H9 (cell line): ENCODE measurements around the gene CRAT. TPM values are rescaled to one million over a fixed set of nuclear protein-coding genes. Genes with fewer than 3 reads are reported as not detected.

Experiments used
- DNase-seq: peaks from one replicate; pipeline ENCODE4 v3.0.0-alpha.2; 2017
- H2AFZ ChIP-seq: one replicate; pipeline ENCODE4 v1.6.1; 2013; ENCODE audit warnings: mild to moderate bottlenecking, low read length, control low read depth, moderate library complexity
- H2AK5ac ChIP-seq: 2 replicates; pipeline ENCODE4 v1.6.1; 2013; ENCODE audit warnings: low read length, control low read depth, mixed read lengths; ENCODE audit not compliant: insufficient read length
- H2BK120ac ChIP-seq: one replicate; pipeline ENCODE4 v1.6.1; 2013; ENCODE audit warnings: low read depth, mild to moderate bottlenecking, low read length, control low read depth, inconsistent platforms; ENCODE audit not compliant: poor library complexity, severe bottlenecking
- H2BK12ac ChIP-seq: 2 replicates; pipeline ENCODE4 v1.6.1; 2013; ENCODE audit warnings: low read length, control low read depth, mixed read lengths, low read depth; ENCODE audit not compliant: insufficient read length
- H2BK15ac ChIP-seq: 2 replicates; pipeline ENCODE4 v1.6.1; 2013; ENCODE audit warnings: low read depth, low read length, control low read depth
- H2BK20ac ChIP-seq: one replicate; pipeline ENCODE4 v1.6.1; 2013; ENCODE audit warnings: low read depth, mild to moderate bottlenecking, low read length, control low read depth, inconsistent platforms; ENCODE audit not compliant: poor library complexity, severe bottlenecking
- H2BK5ac ChIP-seq: 2 replicates; pipeline ENCODE4 v1.6.1; 2013; ENCODE audit warnings: low read length, control low read depth, mixed read lengths; ENCODE audit not compliant: insufficient read length
- H3K14ac ChIP-seq: 2 replicates; pipeline ENCODE4 v1.6.1; 2013; ENCODE audit warnings: low read length, control low read depth; ENCODE audit not compliant: insufficient read depth
- H3K18ac ChIP-seq: 2 replicates; pipeline ENCODE4 v1.6.1; 2013; ENCODE audit warnings: low read depth, mild to moderate bottlenecking, mixed read lengths, low read length, control low read depth; ENCODE audit not compliant: insufficient read length
- H3K23ac ChIP-seq: 2 replicates; pipeline ENCODE4 v1.6.1; 2013; ENCODE audit warnings: low read length, control low read depth, mixed read lengths, low read depth; ENCODE audit not compliant: insufficient read length
- H3K23me2 ChIP-seq: 2 replicates; pipeline ENCODE4 v1.6.1; 2013; ENCODE audit warnings: low read depth, mild to moderate bottlenecking, mixed read lengths, low read length, control low read depth; ENCODE audit not compliant: insufficient read length, poor library complexity, severe bottlenecking
- H3K27ac ChIP-seq: 2 replicates; pipeline ENCODE4 v1.5.1; 2013; ENCODE audit warnings: low read length, control low read depth, mixed read lengths, low read depth; ENCODE audit not compliant: insufficient read length
- H3K27me3 ChIP-seq: 2 replicates; pipeline ENCODE4 v1.6.1; 2013; ENCODE audit warnings: low read length, control low read depth, inconsistent platforms; ENCODE audit not compliant: insufficient read depth
- H3K4ac ChIP-seq: 2 replicates; pipeline ENCODE4 v1.6.1; 2013; ENCODE audit warnings: low read depth, mild to moderate bottlenecking, control low read depth, inconsistent platforms, low read length, moderate library complexity
- H3K4me1 ChIP-seq: 2 replicates; pipeline ENCODE4 v1.6.1; 2013; ENCODE audit warnings: low read length, control low read depth, inconsistent platforms; ENCODE audit not compliant: insufficient read depth
- H3K4me2 ChIP-seq: 2 replicates; pipeline ENCODE4 v1.6.1; 2013; ENCODE audit warnings: low read length, control low read depth, mixed read lengths; ENCODE audit not compliant: insufficient read length, insufficient read depth
- H3K56ac ChIP-seq: 2 replicates; pipeline ENCODE4 v1.6.1; 2013; ENCODE audit warnings: low read depth, mild to moderate bottlenecking, mixed read lengths, low read length, control low read depth; ENCODE audit not compliant: insufficient read length
- H3K79me1 ChIP-seq: 2 replicates; pipeline ENCODE4 v1.6.1; 2013; ENCODE audit warnings: low read depth, mild to moderate bottlenecking, moderate library complexity, low read length, control low read depth, inconsistent platforms; ENCODE audit not compliant: insufficient read depth, poor library complexity, severe bottlenecking
- H3K79me2 ChIP-seq: 2 replicates; pipeline ENCODE4 v1.6.1; 2013; ENCODE audit warnings: low read length, control low read depth, inconsistent platforms; ENCODE audit not compliant: insufficient read depth
- H3K9ac ChIP-seq: 2 replicates; pipeline ENCODE4 v1.6.1; 2013; ENCODE audit warnings: low read length, control low read depth, mixed read lengths; ENCODE audit not compliant: insufficient read length; ENCODE audit errors: extremely low read depth
- H3K9me3 ChIP-seq: one replicate; pipeline ENCODE4 v1.6.1; 2013; ENCODE audit warnings: low read depth, low read length, inconsistent platforms; ENCODE audit not compliant: control insufficient read depth
- H3T11ph ChIP-seq: one replicate; pipeline ENCODE4 v1.6.1; 2013; ENCODE audit warnings: mild to moderate bottlenecking, low read length, control low read depth, inconsistent platforms
- H4K20me1 ChIP-seq: one replicate; pipeline ENCODE4 v1.6.1; 2013; ENCODE audit not compliant: control insufficient read depth, insufficient read length, insufficient read depth
- H4K5ac ChIP-seq: 2 replicates; pipeline ENCODE4 v1.6.1; 2013; ENCODE audit warnings: low read depth, mild to moderate bottlenecking, mixed read lengths, low read length, control low read depth; ENCODE audit not compliant: insufficient read length
- H4K8ac ChIP-seq: replicated peaks from 2 replicates; pipeline ENCODE4 v1.6.1; 2013; ENCODE audit warnings: low read length, control low read depth, mixed read lengths, low read depth; ENCODE audit not compliant: insufficient read length
- H4K91ac ChIP-seq: 2 replicates; pipeline ENCODE4 v1.6.1; 2013; ENCODE audit warnings: low read depth, mild to moderate bottlenecking, moderate library complexity, mixed read lengths, low read length, control low read depth; ENCODE audit not compliant: insufficient read length
- H3K27ac Mint-ChIP-seq, 3 experiments: 2 replicates in 2 of 3; 3 replicates in 1 of 3; pipeline ENCODE4 v1.8.0; 2020 to 2021; ENCODE audit warnings: mixed read lengths in 3 of 3, mild to moderate bottlenecking in 1 of 3, moderate library complexity in 1 of 3
- H3K27me3 Mint-ChIP-seq: 2 replicates; pipeline ENCODE4 v1.8.0; 2021; ENCODE audit warnings: low read depth, mild to moderate bottlenecking, moderate library complexity, mixed read lengths
- H3K36me3 Mint-ChIP-seq, 3 experiments: 2 replicates in 2 of 3; 3 replicates in 1 of 3; pipeline ENCODE4 v1.8.0; 2020 to 2021; ENCODE audit warnings: low read depth in 3 of 3, mixed read lengths in 3 of 3; ENCODE audit not compliant: insufficient read depth in 1 of 3
- H3K4me1 Mint-ChIP-seq, 2 experiments: 2 replicates each; pipeline ENCODE4 v1.8.0; 2020; ENCODE audit warnings: mixed read lengths in 2 of 2
- H3K4me3 Mint-ChIP-seq, 2 experiments: 2 replicates in 1 of 2; 3 replicates in 1 of 2; pipeline ENCODE4 v1.8.0; 2020 to 2021; ENCODE audit warnings: mild to moderate bottlenecking in 2 of 2, mixed read lengths in 2 of 2, moderate library complexity in 1 of 2
- H3K9me3 Mint-ChIP-seq, 2 experiments: 2 replicates in 1 of 2; 3 replicates in 1 of 2; pipeline ENCODE4 v1.8.0; 2020; ENCODE audit warnings: mild to moderate bottlenecking in 2 of 2, mixed read lengths in 2 of 2, moderate library complexity in 1 of 2
- CTCF ChIP-seq: fragments of 200-600 bp; sonication (generic); conservative IDR thresholded peaks from 3 replicates; pipeline ENCODE4 v1.8.0; 2021; ENCODE audit warnings: antibody characterized with exemption, mild to moderate bottlenecking
- WGBS: extraction: QIAGEN DNeasy Blood & Tissue Kit; methylation state at CpG from one replicate; pipeline ENCODE4 v1.1.7; 2013; ENCODE audit warnings: missing lambda C conversion rate, low lambda C conversion rate, mixed read lengths; ENCODE audit not compliant: insufficient read length; ENCODE audit errors: extremely low coverage; 5-methylcytosine and 5-hydroxymethylcytosine counted together
- total RNA-seq: library from RNA; stranded (reverse); gene quantifications from 2 replicates; pipeline ENCODE4 v1.2.1, GENCODE V29; 2021

The CRAT gene
- total RNA-seq, 1 experiment from 2014 or later = 15.0 TPM

- WGBS = no CpG with 5 or more reads among the region's 28 CpGs
- Histone ChIP-seq H3K79me2 (no peaks in the 10 kb centered on the region), H2AK5ac (no peak overlapping the region), H3K23me2 (no peaks in the 10 kb centered on the region), H2BK15ac (no peak overlapping the region), H4K8ac (no peak overlapping the region), H3K4me1 (no peaks in the 10 kb centered on the region; the same call in 1 of the 2 replicates), H4K20me1 (no peaks in the 10 kb centered on the region), H2BK5ac (no peak overlapping the region), H3K4me2 (no peak overlapping the region), H3K79me1 (no peaks in the 10 kb centered on the region), H3K9me3 (no peaks in the 10 kb centered on the region), H3K18ac (no peak overlapping the region), H2BK120ac (no peak overlapping the region), H3K23ac (no peak overlapping the region), H2BK12ac (no peak overlapping the region), H3K4ac (no peak overlapping the region), H4K91ac (no peak overlapping the region), H2BK20ac (no peak overlapping the region), H4K5ac (no peak overlapping the region), H3K14ac (no peak overlapping the region; the same call in 1 of the 2 replicates), H3T11ph (no peak overlapping the region), H3K9ac (no peak overlapping the region), H2AFZ (no peak overlapping the region), H3K56ac (no peak overlapping the region), H3K27me3 (no peaks in the 10 kb centered on the region), H3K27ac (no peak overlapping the region)
- Mint-ChIP-seq H3K4me3 (peak overlapping the region in 1 of 2 experiments; percentile 31; a peak in 1 of 5 replicates), H3K27me3 (peaks cover 17% of the 10 kb centered on the region), H3K27ac (peak overlapping the region in 1 of 3 experiments; percentile 81; a peak in 1 of 7 replicates), H3K4me1 (peaks cover 6 to 10% of the 10 kb centered on the region in 2 experiments; a peak in 3 of 4 replicates), H3K36me3 (peaks cover 0 to 7% (median 1%) of the 10 kb centered on the region in 3 experiments; a peak in 3 of 7 replicates), H3K9me3 (no peaks in the 10 kb centered on the region)
- peak; percentile 44 for TF ChIP-seq CTCF
- peak; percentile 70 for DNase-seq
Measured at GRCh38 chr9:129100383-129101169, 10.0 kb downstream of the CRAT start.
